ENCODE data around the gene MARCHF5. TPM values are rescaled to one million over a fixed set of nuclear protein-coding genes. Genes with fewer than 3 reads are reported as not detected.

Gene MARCHF5
- total RNA-seq, 4 donors from 2014 or later: 9.1 to 22.1 (median 18.6) TPM

- H3K27me3 ChIP-seq: no peaks in the 10 kb centered on the region
- no peak for DNase-seq
- no peaks in the 10 kb centered on the region for H3K4me1 ChIP-seq
- no peaks in the 10 kb centered on the region for H3K36me3 ChIP-seq
- no peak overlapping the region for H3K27ac ChIP-seq
- no peak for TF ChIP-seq POLR2A (IDR thresholded peaks at IDR 0.05)
- TF ChIP-seq, protein P1, sequence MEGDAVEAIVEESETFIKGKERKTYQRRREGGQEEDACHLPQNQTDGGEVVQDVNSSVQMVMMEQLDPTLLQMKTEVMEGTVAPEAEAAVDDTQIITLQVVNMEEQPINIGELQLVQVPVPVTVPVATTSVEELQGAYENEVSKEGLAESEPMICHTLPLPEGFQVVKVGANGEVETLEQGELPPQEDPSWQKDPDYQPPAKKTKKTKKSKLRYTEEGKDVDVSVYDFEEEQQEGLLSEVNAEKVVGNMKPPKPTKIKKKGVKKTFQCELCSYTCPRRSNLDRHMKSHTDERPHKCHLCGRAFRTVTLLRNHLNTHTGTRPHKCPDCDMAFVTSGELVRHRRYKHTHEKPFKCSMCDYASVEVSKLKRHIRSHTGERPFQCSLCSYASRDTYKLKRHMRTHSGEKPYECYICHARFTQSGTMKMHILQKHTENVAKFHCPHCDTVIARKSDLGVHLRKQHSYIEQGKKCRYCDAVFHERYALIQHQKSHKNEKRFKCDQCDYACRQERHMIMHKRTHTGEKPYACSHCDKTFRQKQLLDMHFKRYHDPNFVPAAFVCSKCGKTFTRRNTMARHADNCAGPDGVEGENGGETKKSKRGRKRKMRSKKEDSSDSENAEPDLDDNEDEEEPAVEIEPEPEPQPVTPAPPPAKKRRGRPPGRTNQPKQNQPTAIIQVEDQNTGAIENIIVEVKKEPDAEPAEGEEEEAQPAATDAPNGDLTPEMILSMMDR (IDR thresholded peaks at IDR 0.05): no peak
- no peak overlapping the region for H3K4me3 ChIP-seq
- H3K9me3 ChIP-seq: no peaks in the 10 kb centered on the region
Measured at GRCh38 chr10:92248566-92248965, 42.4 kb upstream of the MARCHF5 start.

DNA sequence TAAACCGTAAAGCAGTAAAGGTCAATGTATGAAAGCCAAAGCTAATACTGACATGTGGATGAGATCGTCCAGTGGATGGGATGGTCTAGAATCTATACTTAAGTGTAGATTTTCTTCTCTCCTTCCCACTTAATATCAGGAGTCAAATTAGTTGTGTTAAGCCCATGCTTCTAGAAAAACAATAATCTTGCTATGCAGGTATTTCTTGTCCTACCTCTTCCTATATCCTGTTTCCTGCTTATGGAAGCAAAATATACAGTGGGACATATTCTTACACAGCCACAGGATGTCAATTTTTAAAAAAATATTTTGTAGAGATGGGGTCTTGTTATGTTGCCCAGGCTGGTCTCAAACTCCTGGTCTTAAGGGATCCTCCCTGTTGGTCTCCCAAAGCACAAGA, 27.6 kb upstream of the MARCHF5 start:
- Histone ChIP-seq H3K4me1 (no peaks in the 10 kb centered on the region), H3K27me3 (no peaks in the 10 kb centered on the region), H3K9me3 (no peaks in the 10 kb centered on the region), H3K4me3 (no peak overlapping the region), H3K27ac (no peak overlapping the region), H3K36me3 (no peaks in the 10 kb centered on the region)
- DNase-seq: no peak
- TF ChIP-seq POLR2A (IDR thresholded peaks at IDR 0.05): no peak
- TF ChIP-seq, protein P1 (IDR thresholded peaks at IDR 0.05): no peak

GRCh38 chr10:92264249-92264648, 26.7 kb upstream of the MARCHF5 start:
- H3K9me3 ChIP-seq: no peaks in the 10 kb centered on the region
- no peaks in the 10 kb centered on the region for H3K27me3 ChIP-seq
- no peaks in the 10 kb centered on the region for H3K36me3 ChIP-seq
- no peak overlapping the region for H3K4me3 ChIP-seq
- TF ChIP-seq POLR2A (IDR thresholded peaks at IDR 0.05): no peak
- TF ChIP-seq, protein P1 (IDR thresholded peaks at IDR 0.05): no peak
- no peak for DNase-seq
- no peak overlapping the region for H3K27ac ChIP-seq
- no peaks in the 10 kb centered on the region for H3K4me1 ChIP-seq

- no peak overlapping the region for H3K27ac ChIP-seq
- H3K4me1 ChIP-seq: no peaks in the 10 kb centered on the region
- DNase-seq: no peak
- no peaks in the 10 kb centered on the region for H3K36me3 ChIP-seq
- no peak overlapping the region for H3K4me3 ChIP-seq
- no peak for TF ChIP-seq POLR2A (IDR thresholded peaks at IDR 0.05)
- H3K9me3 ChIP-seq: no peaks in the 10 kb centered on the region
- no peaks in the 10 kb centered on the region for H3K27me3 ChIP-seq
Measured at GRCh38 chr10:92265687-92266258, 25.2 kb upstream of the MARCHF5 start.

DNA sequence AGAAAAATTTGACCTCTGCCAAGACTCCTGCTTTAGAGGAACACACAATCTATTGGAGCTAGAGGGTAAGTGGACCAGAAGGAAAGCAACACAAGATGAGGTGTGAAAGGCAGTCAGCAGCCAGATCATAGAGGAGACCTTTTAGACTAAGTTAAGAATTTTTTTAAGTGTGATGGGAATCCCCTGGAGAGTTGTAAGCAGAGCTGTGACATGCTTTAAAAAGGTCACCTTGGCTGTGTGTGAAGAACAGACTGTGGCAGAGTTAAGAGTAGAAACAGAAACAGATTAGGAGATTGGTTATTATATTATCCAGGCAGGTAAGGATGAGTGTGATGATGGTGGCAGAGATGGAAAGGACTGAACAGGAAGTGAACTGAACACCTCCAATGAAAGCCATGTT, 23.6 kb upstream of the MARCHF5 start:
- Histone ChIP-seq H3K4me3 (no peak overlapping the region), H3K4me1 (no peaks in the 10 kb centered on the region), H3K27me3 (no peaks in the 10 kb centered on the region), H3K36me3 (no peaks in the 10 kb centered on the region), H3K27ac (no peak overlapping the region), H3K9me3 (no peaks in the 10 kb centered on the region)
- TF ChIP-seq, protein P1 (IDR thresholded peaks at IDR 0.05): no peak
- no peak for TF ChIP-seq POLR2A (IDR thresholded peaks at IDR 0.05)
- no peak for DNase-seq

DNA sequence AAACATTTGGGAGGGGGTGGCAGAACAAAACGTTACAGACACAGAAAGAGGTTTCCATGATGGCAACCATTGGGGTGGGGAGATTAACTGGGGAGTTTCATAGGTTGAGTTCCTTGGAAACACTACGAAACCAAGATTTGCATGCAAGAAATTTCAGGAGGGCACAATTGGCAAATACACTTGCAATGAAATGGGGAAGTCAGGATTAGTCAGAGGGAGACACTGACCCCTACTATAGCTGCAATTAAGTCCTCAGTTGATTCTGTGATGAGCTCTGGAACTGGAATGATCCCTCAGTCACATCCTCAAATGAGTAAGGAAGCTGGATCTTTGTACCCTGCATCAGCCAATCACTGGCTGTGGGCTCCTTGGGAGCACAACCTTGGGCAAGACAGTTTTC, 22.2 kb upstream of the MARCHF5 start:
- no peaks in the 10 kb centered on the region for H3K4me1 ChIP-seq
- no peak overlapping the region for H3K4me3 ChIP-seq
- TF ChIP-seq POLR2A (IDR thresholded peaks at IDR 0.05): no peak
- TF ChIP-seq, protein P1 (IDR thresholded peaks at IDR 0.05): no peak
- H3K27ac ChIP-seq: no peak overlapping the region
- no peaks in the 10 kb centered on the region for H3K36me3 ChIP-seq
- H3K9me3 ChIP-seq: no peaks in the 10 kb centered on the region
- no peaks in the 10 kb centered on the region for H3K27me3 ChIP-seq
- no peak for DNase-seq
